Activated CD4-positive, alpha-beta T cell treated with anti-CD3 and anti-CD28 coated beads, Interleukin-2, amount 50 U/mL, for 1 hour (primary cell): ENCODE measurements around the gene SNRPB.
A peak's percentile ranks its signal among the peaks of the same experiment; 100 is the strongest.
"Not testable (repeated sequence)": the region's sequence is repeated elsewhere in the genome, so short reads cannot be mapped to it uniquely, and the experiment has no call there.

Source experiments
- DNase-seq: peaks from one replicate; pipeline ENCODE4 v3.0.0-alpha.2; 2020

The SNRPB gene

DNA sequence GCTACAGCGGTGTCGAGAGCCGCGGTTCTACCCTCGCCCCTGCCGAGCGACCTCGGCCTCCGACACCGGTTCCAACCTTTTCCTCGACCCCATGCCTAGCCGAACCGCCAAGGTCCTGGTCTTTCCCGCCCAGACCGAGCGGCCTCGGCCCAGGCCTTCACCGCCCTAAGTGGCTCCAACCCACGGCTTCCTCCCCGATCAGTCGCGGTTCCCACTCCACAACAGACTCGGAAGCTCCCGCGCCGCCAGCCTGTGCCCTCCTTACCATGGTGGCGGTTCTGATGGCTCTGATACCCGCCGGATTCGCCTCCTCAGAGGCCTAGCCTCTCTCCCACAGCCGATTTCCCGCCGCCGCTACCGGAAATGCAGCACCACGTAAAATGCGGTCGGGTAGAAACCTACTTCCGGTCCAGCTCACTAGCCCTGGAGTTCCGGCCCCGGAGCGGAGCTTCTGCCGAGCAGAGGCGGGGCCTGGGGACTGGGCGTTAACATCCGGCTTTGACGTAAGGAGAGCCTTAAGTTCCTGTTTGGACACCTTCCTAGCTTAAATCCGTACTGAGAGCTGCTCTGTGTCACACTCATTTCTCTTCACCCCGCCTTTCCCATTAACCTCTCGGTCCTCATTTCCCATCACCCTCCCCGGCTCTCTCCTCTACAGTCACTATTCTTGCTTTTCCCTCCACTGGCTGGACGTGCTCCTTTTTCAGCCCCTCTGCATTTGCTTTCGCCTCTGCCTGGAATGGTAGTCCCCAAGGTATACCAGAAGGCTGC lies at the start of gene SNRPB:
Gene SNRPB, minus strand, starts transcription at position 367 of the 771 bp plus-strand sequence. Its CDS starts 99 bp downstream, at position 268.
- DNase-seq, result peak; percentile 95

DNA sequence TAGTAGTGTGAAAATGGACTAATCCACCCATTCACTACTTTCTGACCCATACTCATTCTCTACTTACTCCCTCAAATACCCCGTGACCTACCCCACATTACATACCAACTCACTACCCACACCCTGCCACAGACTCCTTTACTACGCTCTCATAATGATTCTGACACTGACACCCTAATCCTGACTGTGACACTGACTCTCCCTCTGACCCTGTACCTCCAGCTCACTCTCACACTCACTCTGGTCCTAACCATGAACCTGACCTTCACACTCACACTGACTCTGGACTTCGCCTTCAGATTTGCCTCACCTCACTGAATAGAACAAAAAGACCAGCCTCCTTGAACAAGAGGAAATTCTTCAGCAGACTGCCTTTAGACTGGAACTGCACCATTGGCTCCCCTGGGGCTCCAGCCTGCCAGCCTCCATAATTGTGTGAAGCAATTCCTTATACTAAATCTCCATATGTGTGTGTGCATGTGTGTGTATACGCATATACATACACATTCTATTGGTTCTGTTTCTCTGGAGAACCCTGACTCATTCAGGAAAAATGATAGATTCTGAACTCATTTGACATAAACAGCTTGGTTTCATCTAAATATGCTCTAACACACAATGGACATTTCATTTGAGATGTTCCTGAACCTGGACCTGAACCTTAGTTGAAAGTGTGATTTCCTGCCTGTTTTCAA lies 48.7 kb upstream of the SNRPB start:
- DNase-seq, result no peak

DNA sequence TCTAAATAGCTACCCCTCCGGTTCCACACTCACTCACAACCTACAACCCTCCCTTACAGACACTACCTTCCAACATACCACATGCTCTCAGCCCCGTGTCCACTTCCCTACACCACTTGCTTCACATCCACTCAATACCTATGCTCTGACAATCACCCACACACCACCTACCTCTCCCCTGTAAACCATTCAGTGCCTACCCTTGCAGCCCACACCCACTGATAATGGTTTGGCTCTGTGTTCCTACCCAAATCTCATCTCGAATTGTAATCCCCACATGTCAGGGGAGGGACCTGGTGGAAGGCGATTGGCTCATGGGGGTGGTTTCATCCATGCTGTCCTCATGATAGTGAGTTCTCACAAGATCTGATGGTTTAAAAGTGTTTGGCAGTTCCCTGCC lies 48.0 kb upstream of the SNRPB start:
- DNase-seq, result no peak

DNA sequence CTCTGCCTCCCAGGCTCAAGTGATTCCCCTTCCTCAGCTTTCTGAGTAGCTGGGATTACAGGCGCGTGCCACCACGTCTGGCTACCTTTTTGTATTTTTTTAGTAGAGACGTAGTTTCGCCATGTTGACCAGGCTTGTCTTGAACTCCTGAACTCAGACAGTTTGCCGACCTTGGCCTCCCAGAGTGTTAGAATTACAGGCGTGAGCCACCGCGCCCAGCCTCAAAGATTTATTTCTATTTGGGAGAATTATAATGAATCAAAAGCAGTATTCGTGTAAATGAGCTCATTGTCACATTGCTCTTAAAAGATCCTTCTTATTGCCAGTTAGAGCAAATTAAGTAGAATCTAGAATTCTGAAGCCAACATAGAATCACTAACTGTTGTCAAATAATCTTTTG lies 47.5 kb upstream of the SNRPB start:
- no peak for DNase-seq

DNA sequence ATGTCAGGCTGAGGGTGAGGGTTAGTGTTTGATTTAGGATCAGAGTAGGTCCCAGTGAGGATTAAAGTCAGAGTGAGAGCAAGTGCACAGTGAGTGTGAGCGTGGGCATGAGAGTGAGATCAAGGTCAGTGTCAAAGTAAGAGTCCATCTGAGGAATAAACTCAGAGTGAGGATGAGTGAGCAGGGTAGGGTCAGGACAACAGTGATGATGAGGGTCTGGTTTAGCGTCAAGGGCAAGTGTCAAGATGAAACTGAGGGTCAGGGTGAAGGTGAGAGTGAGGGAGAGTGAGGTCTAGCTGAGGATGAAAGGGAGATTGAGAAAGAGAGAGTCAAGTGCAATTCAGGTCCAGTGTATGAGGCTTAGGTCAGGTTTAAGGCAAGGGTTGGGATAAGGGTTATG lies 45.8 kb upstream of the SNRPB start:
- DNase-seq, result no peak

DNA sequence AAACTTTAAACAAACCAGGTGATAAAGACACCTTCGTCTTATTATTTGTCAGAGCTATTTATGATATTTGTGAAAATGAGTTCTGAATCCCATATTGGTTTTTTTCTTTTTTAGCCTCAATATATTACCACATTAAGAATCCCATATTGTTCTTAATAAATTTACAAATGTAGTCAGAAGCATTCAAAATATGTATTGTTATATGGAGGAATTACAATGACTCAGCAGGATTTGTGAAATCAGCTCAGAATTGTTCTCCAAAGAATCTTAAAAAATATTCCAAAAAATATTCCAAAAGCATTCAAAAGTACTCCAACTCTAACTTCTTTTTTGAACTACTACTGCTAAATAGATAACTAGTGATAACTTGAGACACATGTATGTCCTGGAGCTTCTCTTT lies 44.6 kb upstream of the SNRPB start:
- DNase-seq, result no peak

DNA sequence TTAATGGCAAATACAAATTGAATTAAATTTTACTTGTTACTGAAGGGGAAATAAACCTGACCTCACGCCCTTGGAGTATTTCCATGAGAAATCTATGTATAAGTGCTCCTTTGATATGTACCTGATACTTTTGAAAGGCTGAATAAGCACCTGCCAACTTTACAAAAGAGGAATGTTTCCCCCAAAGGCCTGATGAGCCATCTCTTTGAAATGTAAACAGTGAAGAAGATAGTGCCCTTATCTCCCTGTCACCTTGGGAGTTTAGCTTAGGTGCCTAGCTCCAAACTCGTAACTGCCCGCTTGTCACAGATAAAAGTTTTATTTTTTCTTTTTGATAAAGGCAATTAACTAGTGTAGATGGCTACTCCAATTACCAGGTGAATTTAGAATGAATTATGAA lies 39.2 kb upstream of the SNRPB start:
- no peak for DNase-seq

DNA sequence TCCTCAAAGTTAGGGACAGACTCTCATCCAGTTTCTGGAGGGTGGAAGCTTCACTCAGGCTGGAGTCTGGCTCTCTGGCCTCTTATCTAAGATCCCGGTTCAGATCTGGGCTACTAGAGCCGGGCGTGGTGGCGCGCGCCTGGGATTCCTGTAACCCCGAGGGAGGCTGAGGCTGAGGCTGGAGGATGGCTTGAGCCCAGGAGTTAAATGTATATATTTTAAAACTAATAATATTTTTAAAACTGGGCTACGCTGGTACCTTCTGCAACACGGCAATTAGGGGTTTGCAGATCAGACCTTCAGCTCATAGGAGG lies 38.8 kb upstream of the SNRPB start:
- no peak for DNase-seq

DNA sequence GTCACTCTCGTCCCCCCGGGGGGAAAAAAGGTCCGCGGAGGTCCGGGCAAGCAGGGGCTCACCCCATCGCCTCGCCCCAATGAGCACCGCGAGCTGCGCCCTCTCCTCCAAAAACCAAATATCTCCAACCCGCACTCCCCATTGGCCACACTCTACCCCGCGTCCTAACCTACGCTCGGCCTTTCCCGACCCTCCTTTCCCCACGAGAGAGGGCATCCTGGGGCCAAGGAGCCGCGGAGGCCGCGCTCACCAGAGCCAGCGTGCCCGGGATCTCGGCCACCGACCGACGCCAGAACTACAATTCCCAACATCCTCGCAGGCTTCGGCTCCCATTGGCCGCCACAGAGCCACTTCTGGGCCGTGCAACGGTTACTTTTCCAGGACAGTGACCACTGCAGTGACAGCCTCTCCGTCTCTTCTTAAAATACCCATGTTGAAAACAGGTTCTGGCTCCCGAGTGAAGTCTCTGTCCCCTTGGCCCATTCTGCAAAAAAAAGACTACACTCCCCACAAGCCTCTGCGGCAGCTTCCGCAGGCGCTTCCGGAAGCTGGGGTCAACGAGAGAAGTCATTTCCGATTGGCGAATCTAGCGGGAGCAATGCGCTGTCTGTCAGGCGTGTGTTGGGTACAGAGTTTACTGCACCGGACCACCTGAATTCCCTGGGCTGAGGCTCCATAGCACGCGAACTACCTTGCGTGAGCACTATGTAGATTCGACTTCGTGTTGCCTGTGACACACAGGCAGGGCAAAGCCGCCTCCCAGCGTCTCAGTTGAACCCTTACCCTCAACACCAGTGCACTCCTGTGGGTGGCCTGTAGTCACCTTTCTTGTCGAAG lies 38.3 kb upstream of the SNRPB start, which contains the start of gene ZNF343:
Gene ZNF343, minus strand, starts transcription at position 285 of the 837 bp plus-strand sequence. CDS start 15,020 bp downstream, outside the sequence.
- DNase-seq, result peak; percentile 72

DNA sequence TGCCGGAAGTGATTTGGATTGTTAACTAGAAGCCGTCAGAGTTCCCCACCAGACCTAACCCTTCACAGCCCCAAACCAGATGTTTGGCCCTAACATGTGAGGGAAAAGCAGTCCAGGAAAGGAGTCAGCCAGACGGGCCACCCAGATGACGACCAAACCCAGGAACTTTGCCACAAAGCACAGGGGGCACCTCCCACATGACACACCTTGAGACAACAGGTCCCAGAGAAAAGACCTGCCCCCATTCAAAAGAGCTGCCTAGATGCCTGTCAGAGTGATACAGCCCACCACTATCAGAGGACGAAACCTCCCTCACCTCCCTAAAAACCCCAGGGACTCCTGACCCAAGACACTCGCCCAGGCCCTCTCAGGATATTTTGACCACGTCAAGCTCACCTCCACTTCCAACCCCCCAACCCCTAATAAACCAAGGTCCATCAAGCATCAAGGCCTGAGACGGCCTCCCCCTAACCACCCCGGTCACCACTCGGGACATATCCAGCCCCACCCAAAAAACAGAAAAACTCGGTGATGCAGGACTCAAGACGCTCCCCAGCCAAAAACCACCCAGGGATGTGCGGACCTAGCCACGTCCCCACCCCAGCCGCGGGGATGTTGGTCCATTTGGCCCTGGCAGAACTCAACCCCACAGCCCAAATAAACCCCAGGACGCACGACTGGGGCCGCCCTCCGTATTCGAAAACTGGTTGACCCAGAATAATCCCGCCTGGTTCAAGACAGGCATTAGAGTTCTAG lies 37.5 kb upstream of the SNRPB start:
- no peak for DNase-seq

DNA sequence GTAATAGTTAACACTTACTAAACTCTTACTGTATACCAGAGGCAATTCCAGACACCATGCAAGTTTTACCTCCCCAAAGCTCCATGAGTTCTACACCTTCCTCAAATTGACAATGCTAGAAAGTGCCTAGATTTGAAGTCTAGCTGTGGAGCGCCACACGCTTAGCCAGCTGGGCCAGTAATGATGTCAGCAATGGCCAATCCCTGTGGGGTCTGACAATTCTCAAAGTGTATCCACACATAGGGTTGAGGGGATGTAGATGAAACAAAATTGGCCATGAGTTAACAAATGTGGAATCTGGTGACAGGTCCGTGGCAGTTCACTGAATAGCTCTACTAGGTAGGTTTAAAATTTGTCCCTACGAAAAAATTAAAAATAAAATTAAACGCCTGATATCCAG lies 36.9 kb upstream of the SNRPB start:
- DNase-seq, result no peak

DNA sequence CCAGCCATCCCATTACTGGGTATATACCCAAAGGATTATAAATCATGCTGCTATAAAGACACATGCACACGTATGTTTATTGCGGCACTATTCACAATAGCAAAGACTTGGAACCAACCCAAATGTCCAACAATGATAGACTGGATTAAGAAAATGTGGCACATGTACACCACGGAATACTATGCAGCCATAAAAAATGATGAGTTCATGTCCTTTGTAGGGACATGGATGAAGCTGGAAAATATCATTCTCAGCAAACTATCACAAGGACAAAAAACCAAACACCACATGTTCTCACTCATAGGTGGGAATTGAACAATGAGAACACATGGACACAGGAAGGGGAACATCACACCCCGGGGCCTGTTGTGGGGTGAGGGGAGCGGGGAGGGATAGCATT lies 35.8 kb upstream of the SNRPB start:
- not testable (repeated sequence) for DNase-seq

DNA sequence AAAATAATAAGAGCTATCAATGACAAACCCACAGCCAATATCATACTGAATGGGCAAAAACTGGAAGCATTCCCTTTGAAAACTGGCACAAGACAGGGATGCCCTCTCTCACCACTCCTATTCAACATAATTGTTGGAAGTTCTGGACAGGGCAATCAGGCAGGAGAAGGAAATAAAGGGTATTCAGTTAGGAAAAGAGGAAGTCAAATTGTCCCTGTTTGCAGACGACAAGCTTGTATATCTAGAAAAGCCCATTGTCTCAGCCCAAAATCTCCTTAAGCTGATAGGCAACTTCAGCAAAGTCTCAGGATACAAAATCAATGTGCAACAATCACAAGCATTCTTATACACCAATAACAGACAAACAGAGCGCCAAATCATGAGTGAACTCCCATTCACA lies 34.2 kb upstream of the SNRPB start:
- not testable (repeated sequence) for DNase-seq

DNA sequence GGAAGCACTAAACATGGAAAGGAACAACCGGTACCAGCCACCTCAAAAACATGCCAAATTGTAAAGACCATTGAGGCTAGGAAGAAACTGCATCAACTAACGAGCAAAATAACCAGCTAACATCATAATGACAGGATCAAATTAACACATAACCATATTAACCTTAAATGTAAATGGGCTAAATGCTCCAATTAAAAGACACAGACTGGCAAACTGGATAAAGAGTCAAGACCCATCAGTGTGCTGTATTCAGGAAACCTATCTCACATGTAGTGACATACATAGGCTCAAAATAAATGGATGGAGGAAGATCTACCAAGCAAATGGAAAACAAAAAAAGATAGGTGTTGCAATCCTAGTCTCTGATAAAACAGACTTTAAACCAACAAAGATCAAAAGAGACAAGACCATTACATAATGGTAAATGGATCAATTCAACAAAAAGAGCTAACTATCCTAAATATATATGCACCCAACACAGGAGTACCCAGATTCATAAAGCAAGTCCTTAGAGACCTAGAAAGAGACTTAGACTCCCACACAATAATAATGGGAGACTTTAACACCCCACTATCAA lies 32.3 kb upstream of the SNRPB start:
- DNase-seq, result not testable (repeated sequence)

DNA sequence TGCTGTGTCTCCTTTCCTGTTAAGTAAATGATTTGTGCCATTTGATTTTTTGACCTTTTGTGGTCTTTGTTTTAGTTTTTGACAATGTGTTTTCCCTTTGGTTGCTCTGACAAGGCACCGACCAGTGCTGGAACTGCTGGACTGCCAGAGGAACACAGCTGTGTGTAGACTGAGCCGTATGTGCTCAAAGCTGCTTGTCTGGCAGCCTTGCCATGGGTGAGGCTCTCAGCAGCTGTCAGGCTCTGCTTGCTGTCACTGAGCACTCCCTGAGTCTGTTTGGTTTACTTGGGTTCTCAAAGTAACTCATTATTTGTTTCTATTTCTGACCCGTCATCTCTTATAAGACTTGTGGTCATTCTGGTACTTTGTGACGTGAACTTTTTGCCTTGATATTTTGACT lies 15.1 kb upstream of the SNRPB start:
- DNase-seq, result no peak

DNA sequence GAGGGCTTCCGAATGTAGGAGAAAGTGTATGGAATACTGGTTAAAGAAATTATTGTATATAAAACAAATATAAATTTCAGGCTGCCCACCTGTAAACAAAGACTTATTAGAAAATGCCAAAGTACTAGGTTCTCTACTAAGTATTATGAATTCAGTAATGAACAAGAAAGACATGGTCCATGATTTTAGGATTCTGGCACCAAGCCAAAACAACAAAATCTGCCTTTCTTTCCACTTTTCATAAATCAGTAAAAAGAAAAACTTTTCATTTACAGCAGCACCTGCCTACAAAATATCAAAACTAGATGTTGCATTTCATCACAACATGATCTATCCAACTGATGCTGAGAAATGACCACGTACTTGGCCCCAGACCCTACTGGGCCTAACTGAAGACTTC lies 14.5 kb upstream of the SNRPB start:
- no peak for DNase-seq

DNA sequence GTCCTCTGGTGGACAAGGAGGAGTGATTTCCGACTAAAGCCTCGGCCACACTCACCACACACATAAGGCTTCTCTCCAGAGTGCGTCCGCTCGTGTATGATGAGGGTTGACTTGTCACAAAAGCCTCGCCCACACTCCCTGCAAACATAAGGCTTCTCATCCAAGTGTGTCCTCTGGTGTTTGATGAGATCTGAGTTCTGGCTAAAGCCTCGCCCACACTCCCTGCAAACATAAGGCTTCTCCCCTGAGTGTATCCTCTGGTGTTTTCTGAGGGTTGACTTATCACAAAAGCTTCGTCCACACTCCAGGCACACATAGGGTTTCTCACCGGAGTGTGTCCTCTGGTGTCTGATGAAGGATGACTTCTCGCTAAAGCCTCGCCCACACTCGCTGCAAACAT lies 12.9 kb upstream of the SNRPB start:
- no peak for DNase-seq

DNA sequence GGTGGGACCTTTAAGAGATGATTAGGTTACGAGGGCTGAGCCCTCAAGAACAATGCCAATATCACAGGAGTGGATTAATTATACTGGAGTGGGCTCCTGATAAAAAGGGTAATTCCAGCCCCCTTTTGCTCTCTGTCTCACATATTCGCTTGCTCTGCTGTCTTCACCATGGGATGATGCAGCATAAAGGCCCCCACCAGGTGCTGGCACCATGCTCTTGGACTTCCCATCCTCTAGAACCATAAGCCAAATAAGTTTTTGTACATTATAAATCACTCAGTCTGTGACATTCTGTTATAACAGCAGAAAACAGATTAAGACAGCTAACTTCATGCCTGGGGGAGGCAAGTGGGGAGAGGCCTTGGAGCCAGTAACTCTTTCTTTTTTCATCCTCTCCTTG lies 9.8 kb upstream of the SNRPB start:
- DNase-seq, result no peak

DNA sequence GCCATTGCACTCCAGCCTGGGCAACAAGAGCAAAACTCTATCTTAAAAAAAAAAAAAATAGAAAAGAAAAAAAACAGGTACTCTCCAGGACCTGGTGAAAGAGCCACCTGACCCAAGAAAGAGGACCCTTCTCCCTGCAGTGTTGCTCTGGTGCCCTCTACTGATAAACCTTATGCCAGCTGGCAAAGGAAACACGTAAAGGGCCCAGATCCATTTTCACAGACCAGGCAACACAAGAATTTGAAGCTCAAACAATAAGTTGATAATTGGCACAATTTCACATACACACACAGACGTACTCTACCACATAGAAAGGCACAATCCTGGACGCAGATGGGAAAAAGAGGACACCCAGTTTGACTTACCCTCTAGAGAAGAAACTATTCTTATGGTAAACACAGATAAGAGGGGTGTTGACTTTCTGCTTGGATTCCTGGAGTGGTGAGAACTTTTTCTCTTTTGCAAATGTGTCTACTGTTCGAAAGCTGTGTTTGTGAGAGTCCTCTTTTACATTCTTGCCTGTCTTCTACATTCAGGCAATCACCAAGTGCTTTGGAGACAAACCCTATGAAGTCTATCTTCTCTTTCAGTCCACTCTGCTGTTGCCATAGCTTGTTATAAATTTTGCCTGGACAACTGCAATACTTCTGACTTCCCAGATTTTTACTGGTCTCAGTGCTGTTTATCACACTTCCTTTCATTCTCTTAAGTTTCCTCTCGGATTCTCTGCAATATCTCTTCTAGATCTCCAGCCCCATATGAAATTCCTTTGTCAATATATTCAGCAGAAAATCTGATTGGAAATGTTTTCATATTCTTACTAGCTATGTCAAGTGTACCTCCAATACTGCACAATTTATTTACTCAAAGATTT lies 6.4 kb upstream of the SNRPB start:
- DNase-seq, result no peak

DNA sequence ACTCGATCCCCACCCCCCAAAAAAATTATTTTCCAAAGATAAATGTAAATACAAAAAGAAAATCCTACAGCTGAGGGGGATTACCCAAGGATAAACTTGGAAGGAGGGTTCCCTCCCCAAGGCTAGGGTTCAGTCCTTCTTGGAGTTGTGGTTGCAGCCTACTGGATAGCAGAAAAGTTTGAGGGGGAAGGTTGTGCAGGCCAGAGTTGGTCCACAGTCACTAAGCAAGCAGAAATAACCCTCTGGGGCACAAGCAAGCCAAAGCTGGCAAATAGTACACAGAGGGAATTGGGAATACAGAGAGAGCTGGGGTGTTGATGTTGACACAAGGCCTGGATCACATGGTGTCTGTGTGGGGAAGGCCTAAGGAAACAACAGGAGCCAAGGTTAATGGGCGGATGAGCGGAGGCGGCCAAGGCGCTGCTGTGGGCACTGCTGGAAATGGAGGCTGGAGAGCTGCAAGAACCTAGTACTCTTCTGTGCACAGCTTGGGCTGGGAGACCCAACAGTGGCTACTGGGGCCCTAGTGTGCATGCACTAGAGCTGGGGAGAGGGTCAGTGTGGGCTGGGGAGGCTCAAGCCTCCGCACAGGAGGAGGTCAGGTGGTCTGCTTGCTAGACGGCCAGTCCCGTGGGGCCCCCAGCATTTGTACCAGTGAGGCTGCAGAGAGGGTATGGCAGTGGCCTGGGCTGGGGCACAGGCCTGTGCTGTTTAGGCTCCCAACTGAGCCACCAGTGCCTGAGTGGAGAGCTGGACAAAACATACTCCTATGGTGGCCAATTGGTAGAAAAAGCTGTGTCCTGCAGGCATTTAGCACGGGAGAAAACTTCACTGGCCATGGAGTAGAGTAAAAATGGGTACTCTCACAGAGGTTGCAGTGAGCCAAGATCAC lies 5.5 kb upstream of the SNRPB start:
- DNase-seq, result no peak
